Measurements from ENCODE around the gene CLCN3. TPM values are rescaled to one million over a fixed set of nuclear protein-coding genes. Genes with fewer than 3 reads are reported as not detected.

CLCN3 gene
- total RNA-seq, 1 experiment from 2014 or later: 38.3 TPM

- ChIA-PET POLR2A (no interaction called here), CTCF (no interaction called here)
- Histone ChIP-seq H3K36me3 (ENCODE audit: control insufficient read depth, insufficient read depth, low read length) (peaks cover 7% of the 10 kb centered on the region; the same call in 1 of the 2 replicates), H3K4me1 (ENCODE audit: control insufficient read depth, insufficient read depth, low read length) (peaks cover 7% of the 10 kb centered on the region), H3K9me3 (ENCODE audit: control insufficient read depth, insufficient read depth, low read depth, low read length) (no peaks in the 10 kb centered on the region), H3K4me3 (ENCODE audit: low read depth in 2 of 2, low read length in 2 of 2) (peak overlapping the region; percentile 76 to 89), H3K27me3 (ENCODE audit: control insufficient read depth, insufficient read depth, low read length) (no peaks in the 10 kb centered on the region), H3K27ac (ENCODE audit: low read length) (peak overlapping the region; percentile 17; the same call in 1 of the 2 replicates)
- TF ChIP-seq REST (IDR thresholded peaks at IDR 0.05; ENCODE audit: insufficient read depth in 1 of 2, low read depth in 2 of 2, low read length in 1 of 2) (no peak), SIN3A (IDR thresholded peaks at IDR 0.05; ENCODE audit: borderline replicate concordance, insufficient read depth, low read depth, low read length) (no peak), TCF7L2 (IDR thresholded peaks at IDR 0.05; ENCODE audit: low read depth, low read length) (no peak), CTCF (IDR thresholded peaks at IDR 0.05) (no peak), POLR2AphosphoS5 (IDR thresholded peaks at IDR 0.05; ENCODE audit: low read depth, low read length) (no peak)
- intact Hi-C loops (cut with micrococcal nuclease; ENCODE audit: unreplicated experiment) (no loop called here), in situ Hi-C loops (cut with HindIII; ENCODE audit: low pct_unique_long_range_greater_than_20kb, low sequenced_read_pairs) (no loop called here)
- no peak for ATAC-seq
- DNase-seq (ENCODE audit: low read depth, low spot score): no peak
- no TSS peak for BruUV-seq (replicated peaks)
Measured at GRCh38 chr4:169618986-169619385, 1.4 kb upstream of the CLCN3 start.

GRCh38 chr4:169619518-169619957 lies 840 bp upstream of the CLCN3 start:
- no peak for DNase-seq (ENCODE audit: low read depth, low spot score)
- Histone ChIP-seq H3K4me3 (ENCODE audit: low read depth in 2 of 2, low read length in 2 of 2) (peak overlapping the region; percentile 76 to 89), H3K4me1 (ENCODE audit: control insufficient read depth, insufficient read depth, low read length) (peaks cover 7% of the 10 kb centered on the region), H3K9me3 (ENCODE audit: control insufficient read depth, insufficient read depth, low read depth, low read length) (no peaks in the 10 kb centered on the region), H3K27me3 (ENCODE audit: control insufficient read depth, insufficient read depth, low read length) (no peaks in the 10 kb centered on the region), H3K36me3 (ENCODE audit: control insufficient read depth, insufficient read depth, low read length) (peaks cover 7% of the 10 kb centered on the region; the same call in 1 of the 2 replicates), H3K27ac (ENCODE audit: low read length) (peak overlapping the region; percentile 86)
- intact Hi-C loops (cut with micrococcal nuclease; ENCODE audit: unreplicated experiment): no loop called here
- ATAC-seq: peak; percentile 55
- TF ChIP-seq CTCF (IDR thresholded peaks at IDR 0.05) (peak; percentile 72), POLR2AphosphoS5 (IDR thresholded peaks at IDR 0.05; ENCODE audit: low read depth, low read length) (no peak)
- BruUV-seq (replicated peaks): TSS peak; percentile 80
- in situ Hi-C loops (cut with HindIII; ENCODE audit: low pct_unique_long_range_greater_than_20kb, low sequenced_read_pairs): no loop called here
- ChIA-PET POLR2A (interaction anchor here (0.6 kb wide), 1 partner anchor 361 kb away, joined by 3 read pairs; no protein-coding TSS in a partner anchor), CTCF (no interaction called here)

Measured in Panc1 (cell line).